A549 (cell line): ENCODE data around the gene TBR1.

Source experiments
- CBX2 ChIP-seq: fragments of 200-600 bp; sonication (generic); IDR thresholded peaks from 2 replicates; pipeline ENCODE4 v1.6.1; 2016; ENCODE audit warnings: low read depth, mild to moderate bottlenecking, borderline replicate concordance
- CTCF ChIP-seq: fragments of >200 bp; sonication (Bioruptor Twin); formaldehyde crosslinking; IDR thresholded peaks from 3 replicates; pipeline ENCODE4 v1.5.1; 2016
- MAX ChIP-seq: IDR thresholded peaks from 2 replicates; pipeline ENCODE4 v1.6.1; 2012
- NR3C1 ChIP-seq: fragments of >200 bp; sonication (Bioruptor Twin); formaldehyde crosslinking; IDR thresholded peaks from 3 replicates; pipeline ENCODE4 v1.6.1; 2017
- POLR2A ChIP-seq: IDR thresholded peaks from 2 replicates; pipeline ENCODE4 v1.6.1; 2012; ENCODE audit warnings: mild to moderate bottlenecking, low read length
- REST ChIP-seq: fragments of 200-600 bp; sonication (generic); IDR thresholded peaks from 2 replicates; pipeline ENCODE4 v1.6.1; 2016; ENCODE audit warnings: antibody characterized with exemption, mild to moderate bottlenecking, moderate library complexity

- TF ChIP-seq CBX2 (no peak), REST (no peak), NR3C1 (no peak), CTCF (no peak; the same call in 2 of the 3 replicates), POLR2A (peak; percentile 33; the same call in 1 of the 2 replicates), MAX (peak; percentile 41; the same call in 1 of the 2 replicates)
Observed at GRCh38 chr2:161414042-161415033, 1.8 kb upstream of the TBR1 start.
